OCI-M1 (cell line): ENCODE results near the gene RBM34.

Experiments used
- DNase-seq: peaks from one replicate; lab custom pipeline; 2025; lab: John Stamatoyannopoulos, UW

RBM34 gene

DNA sequence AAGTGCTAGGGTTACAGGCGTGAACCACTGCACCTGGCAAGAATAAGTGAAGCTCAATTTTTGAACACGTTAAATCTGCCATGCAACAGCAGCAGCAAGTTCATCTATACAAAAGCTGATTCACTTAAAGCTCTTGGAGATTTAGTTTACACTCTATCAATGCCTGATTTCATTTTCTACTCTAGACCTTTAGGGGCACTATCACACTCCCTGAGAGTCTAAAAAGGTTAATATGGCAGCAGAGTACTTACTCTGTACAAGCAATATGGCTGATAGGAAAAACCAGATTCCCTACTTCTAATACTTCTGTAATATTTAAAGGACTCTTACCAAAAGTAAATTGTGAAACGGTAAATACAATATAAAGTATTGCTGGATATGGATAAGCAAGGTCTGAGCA, 4.8 kb downstream of the RBM34 start:
- DNase-seq = peak; percentile 8

- no peak for DNase-seq
Measured at GRCh38 chr1:235152235-235152634, 8.8 kb downstream of the RBM34 start.

- no peak for DNase-seq
Measured at GRCh38 chr1:235151033-235151432, 10.0 kb downstream of the RBM34 start.

DNA sequence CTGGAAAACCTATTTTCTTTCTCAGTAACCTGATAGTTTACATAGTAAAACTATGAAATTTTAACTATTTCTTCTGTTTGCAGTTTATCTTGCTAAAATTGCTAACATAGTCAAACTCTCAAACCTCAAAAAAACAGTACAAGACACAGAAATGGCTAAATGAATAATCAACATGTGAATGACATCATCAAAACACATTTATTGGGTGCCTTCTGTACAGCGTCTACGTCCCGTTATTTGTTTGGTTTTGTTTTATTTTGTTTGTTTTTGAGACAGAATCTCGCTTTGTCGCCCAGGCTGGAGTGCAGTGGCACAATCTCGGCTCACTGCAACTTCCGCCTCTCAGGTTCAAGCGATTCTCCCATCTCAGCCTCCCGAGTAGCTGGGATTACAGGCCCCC, 11.2 kb downstream of the RBM34 start:
- DNase-seq = no peak

DNA sequence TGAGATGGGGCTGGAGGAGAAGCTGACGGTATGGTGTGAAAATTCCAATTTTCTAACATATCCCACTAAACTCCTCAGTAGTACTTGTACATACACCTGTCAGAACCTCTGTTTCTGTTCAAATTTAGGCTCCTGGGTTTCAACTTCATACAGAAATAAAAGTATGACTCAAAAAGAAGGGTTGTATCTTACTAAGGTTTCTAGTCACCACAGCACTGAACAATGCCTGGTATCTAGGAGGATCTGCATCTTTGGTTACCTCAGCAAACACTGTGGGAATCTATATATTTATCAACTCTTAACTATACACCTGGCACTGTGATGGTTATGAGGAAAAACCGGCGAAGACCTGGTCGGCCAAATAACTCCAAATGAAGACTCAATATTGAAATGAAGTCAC, 13.8 kb downstream of the RBM34 start:
- no peak for DNase-seq

GRCh38 chr1:235145639-235146038, 15.4 kb downstream of the RBM34 start:
- no peak for DNase-seq

GRCh38 chr1:235142991-235143390, 18.1 kb downstream of the RBM34 start:
- DNase-seq = no peak

- no peak for DNase-seq
Measured at GRCh38 chr1:235139315-235139714, 21.7 kb downstream of the RBM34 start.

DNA sequence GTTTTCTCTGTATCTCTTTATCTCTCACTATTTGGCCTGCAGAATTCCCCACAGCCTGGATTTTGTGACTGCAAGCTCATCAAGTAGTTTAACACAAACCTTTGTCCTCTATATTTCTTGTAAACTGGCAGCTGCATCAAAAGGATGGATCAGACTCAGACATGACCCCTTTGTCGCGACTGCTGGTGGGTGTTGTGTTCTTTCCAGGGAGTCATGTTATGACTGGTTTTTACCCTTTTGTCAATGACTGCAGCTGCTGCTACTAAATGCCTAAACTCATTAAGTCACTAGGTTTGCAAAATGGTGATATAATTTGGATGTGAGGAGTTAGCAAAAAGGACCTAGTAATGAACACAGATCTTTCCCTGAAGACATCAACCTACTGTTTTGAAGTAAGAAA, 22.2 kb downstream of the RBM34 start:
- DNase-seq = no peak

DNA sequence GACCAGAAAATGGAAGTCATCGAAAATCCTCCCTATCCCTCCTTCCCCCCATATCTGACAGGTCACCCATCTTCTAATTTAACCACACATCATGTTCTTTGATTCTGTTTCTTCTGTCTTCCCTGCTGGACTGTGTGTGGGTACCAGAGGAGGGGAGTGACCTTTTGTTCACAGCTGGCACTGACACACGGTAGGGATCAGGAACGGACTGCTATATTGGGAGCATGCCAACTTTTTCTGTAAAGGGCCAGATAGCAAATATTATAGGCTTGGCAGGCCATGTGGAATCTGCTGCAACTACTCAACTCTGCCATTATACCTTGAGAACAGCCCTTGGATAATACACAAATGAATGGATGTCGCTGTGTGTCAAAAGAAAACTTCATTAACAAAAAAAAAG, 24.9 kb downstream of the RBM34 start:
- no peak for DNase-seq

DNA sequence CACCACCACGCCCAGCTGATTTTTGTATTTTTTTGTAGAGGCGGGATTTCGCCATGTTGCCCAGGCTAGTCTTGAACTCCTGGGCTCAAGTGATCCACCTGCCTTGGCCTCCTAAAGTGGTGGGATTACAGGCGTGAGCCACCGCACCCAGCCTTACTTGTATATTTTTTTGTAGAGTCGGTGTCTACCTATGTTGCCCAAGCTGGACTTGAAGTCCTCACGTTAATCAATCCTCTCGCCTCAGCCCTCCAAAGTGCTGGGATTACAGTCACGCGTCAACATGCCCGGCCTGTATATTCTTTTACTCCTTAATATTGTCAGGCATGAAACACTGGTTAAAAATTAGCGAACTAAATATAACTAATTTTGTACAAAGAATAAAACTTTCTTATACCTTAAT, 26.9 kb downstream of the RBM34 start:
- no peak for DNase-seq

GRCh38 chr1:235133086-235133485, 28.0 kb downstream of the RBM34 start:
- no peak for DNase-seq

GRCh38 chr1:235131961-235132360, 29.1 kb downstream of the RBM34 start:
- DNase-seq = no peak

GRCh38 chr1:235130766-235131270, 30.2 kb downstream of the RBM34 start:
- DNase-seq = no peak

DNA sequence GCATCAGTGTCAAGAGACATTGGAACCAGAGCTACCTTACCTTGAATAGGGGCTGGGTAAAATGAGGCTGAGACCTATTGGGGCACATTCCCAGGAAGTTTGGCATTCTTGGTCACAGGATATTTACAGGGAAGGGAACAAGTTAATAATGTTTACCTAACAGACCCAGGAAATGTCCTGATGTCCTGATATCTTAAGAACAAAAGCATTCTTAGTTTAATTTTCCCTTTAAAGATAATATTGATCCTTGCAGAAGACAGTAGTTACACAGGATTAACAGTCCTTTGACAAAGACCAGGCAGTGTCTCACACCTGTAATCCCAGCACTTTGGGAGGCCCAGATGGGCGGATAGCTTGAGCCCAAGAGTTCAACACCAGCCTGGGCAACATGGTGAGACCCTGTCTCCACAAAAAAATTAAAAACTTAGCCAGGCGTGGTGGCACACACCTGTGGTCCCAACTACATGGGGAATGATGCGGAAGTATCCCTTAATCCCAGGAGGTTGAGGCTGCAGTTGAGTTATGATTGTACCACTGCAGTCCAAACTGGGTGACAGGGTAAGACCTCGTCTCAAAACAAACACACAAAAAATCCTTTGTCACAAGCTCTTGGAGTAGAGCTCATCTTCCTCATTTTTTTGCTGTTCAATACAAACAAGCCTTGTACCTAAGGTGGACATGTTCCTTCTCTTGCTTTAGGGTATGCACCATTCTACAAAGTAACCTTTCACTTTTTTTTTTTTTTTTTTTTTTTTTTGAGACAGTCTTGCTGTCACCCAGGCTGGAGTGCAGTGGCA, 31.1 kb downstream of the RBM34 start:
- DNase-seq = peak; percentile 23

- DNase-seq = peak; percentile 99
Measured at GRCh38 chr1:235128456-235129328, 32.4 kb downstream of the RBM34 start, which contains the start of gene TOMM20. Gene TOMM20 (minus strand): TSS chr1:235128837. CDS start chr1:235128715, 122 bp downstream.

DNA sequence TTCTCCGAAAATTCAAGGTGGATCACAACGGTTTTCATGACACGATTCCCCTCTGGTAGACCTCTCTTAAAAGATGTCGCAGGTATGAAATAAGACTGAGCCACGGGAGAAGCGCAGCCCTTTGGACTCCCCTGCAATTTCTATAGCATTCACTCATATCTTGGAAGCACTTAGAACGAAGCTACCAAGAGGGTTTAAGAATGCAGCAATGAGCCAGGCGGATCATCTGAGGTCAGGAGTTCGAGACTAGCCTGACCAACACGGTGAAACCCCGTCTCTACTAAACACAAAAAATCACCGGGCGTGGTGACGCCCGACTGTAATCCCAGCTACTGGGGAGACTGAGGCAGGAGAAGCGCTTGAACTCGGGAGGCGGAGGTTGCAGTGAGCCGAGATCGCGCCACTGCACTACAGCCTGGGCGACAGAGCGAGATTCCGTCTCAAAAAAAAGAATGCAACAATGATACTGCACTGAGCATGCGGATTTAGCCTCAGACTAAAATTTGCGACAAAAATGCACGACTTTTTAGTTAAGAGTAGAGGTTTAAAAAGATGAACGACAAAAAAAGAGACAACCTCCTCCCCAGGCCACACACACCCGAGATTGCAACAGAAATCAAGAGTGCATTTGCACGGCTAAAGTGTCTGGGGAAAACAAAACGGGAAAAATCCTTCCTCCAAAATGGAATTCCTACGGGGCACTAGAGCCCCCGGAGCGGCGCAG, 33.2 kb downstream of the RBM34 start:
- peak; percentile 44 for DNase-seq

DNA sequence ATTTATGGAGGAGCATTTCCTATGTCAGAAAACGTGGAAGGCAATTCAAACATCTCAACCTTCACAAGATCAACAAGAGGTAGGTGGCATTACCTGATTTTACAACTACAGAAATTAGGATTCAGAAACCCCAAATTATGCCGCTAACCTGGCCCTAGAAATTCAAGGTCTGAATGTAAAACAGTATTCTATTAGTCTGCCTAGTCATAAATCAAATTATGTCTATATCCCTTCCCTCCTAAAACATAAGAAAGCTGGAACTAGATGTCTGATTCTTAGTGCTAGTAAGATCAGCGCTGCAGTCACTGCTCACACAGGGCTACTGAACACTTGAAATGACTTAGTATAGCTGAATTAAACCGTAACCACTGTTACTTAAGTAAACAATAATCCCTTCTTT, 33.8 kb downstream of the RBM34 start:
- DNase-seq = peak; percentile 44

- no peak for DNase-seq
Measured at GRCh38 chr1:235124665-235125064, 36.4 kb downstream of the RBM34 start.

- DNase-seq = no peak
Measured at GRCh38 chr1:235124111-235124510, 36.9 kb downstream of the RBM34 start.

DNA sequence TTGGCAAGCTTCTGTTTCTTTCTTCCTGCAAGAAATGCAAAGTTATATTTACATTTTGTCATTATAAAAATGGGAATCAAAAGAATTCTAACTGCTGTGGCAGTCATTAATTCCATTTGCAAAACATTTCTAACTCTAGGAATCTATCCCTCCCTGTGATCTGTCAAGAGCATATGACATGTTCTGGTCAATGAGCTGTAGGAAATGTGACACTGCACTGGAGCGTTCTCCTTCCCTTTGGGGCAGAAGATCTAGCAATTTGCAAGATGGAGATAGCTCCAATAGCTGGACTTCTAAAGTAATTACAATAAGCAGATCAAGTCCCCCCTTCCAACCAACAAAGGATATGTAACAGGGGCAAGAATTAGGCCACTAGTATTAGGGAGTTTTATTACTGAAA, 38.7 kb downstream of the RBM34 start:
- DNase-seq = no peak
